ENCODE measurements around the gene SYNGR3.

SYNGR3 gene

GRCh38 chr16:1993731-1994131 lies 4.0 kb downstream of the SYNGR3 start:
- Histone ChIP-seq H3F3A (ENCODE audit: insufficient read depth, low read length) (peaks cover 13% of the 10 kb centered on the region), H3K27me3 (replicated peaks; ENCODE audit: insufficient read depth, low read length) (peaks cover 8% of the 10 kb centered on the region), H4K20me1 (ENCODE audit: insufficient read depth, low read length) (no peaks in the 10 kb centered on the region), H3K27ac (ENCODE audit: low read length) (no peak overlapping the region), H3K4me1 (ENCODE audit: low read length) (peaks cover 16% of the 10 kb centered on the region), H3K79me2 (ENCODE audit: low read length) (no peaks in the 10 kb centered on the region), H3K4me3 (ENCODE audit: low read length) (no peak overlapping the region), H3K9me2 (replicated peaks; ENCODE audit: insufficient read depth, low read length) (no peaks in the 10 kb centered on the region), H3K4me2 (ENCODE audit: low read depth, low read length) (no peak overlapping the region), H3K9ac (ENCODE audit: low read length) (no peak overlapping the region), H3K9me3 (replicated peaks; ENCODE audit: insufficient read depth, low read length) (no peaks in the 10 kb centered on the region), H2AFZ (ENCODE audit: low read length) (no peak overlapping the region), H3K36me3 (replicated peaks; ENCODE audit: insufficient read depth, low read length) (no peaks in the 10 kb centered on the region)
- TF ChIP-seq CTCF (IDR thresholded peaks at IDR 0.05; ENCODE audit: low read length) (no peak), EZH2 (optimal IDR thresholded peaks at IDR 0.05; ENCODE audit: low read depth, low read length) (no peak), EZH2phosphoT487 (IDR thresholded peaks at IDR 0.05; ENCODE audit: low read length) (no peak)
- DNase-seq, result no peak

DNA sequence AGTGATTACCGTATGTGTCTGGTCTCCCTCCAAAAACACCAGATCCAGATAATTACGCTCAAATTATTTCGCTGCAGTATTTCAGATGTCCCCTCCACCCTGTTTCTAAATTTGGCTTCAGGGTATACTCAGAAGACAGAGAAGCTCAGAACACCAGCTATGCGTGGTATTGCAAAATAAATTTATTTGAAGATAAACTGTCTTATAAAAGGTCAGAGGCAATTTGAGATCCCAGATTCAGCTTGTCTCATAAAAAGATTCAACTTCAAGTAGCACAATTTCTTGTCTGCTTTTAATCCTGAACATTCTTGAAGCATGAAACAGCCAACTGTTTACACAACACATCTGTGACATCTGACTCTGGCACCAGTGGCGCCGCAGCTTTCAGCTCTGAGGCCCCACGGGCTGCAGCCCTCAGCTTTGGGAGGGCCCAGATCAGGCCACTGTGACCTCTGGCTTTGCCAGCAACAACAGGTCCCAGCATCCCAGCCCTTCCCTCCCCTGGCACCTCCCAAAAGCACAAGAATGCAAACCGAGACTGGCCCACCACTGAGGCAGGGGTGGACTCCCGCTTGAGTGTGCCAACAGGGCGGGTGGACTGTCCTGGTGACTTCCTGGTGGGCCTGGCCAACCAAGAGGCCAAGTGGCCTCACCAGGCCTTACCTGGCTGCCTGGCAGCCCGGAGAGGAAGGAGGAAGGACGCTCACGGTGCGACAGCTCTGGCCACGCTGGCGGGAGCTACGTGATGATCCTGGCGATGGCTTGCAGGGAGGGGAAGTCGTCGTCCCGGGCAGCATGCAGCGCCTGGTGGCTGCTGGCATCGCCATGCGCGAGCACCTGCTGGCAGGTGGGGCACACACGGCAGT lies 8.0 kb downstream of the SYNGR3 start:
- H3F3A ChIP-seq (ENCODE audit: insufficient read depth, low read length), result peaks cover 8% of the 10 kb centered on the region; the same call in 1 of the 2 replicates
- no peak overlapping the region for H3K9ac ChIP-seq (ENCODE audit: low read length)
- H3K36me3 ChIP-seq (replicated peaks; ENCODE audit: insufficient read depth, low read length), result no peaks in the 10 kb centered on the region
- H4K20me1 ChIP-seq (ENCODE audit: insufficient read depth, low read length), result no peaks in the 10 kb centered on the region
- TF ChIP-seq CTCF (IDR thresholded peaks at IDR 0.05; ENCODE audit: low read length), result no peak
- no peak for DNase-seq
- peaks cover under 1% of the 10 kb centered on the region; the same call in 1 of the 2 replicates for H3K79me2 ChIP-seq (ENCODE audit: low read length)
- H3K27ac ChIP-seq (ENCODE audit: low read length), result no peak overlapping the region
- H3K9me3 ChIP-seq (replicated peaks; ENCODE audit: insufficient read depth, low read length), result no peaks in the 10 kb centered on the region
- H2AFZ ChIP-seq (ENCODE audit: low read length), result no peak overlapping the region
- no peaks in the 10 kb centered on the region for H3K4me1 ChIP-seq (ENCODE audit: low read length)
- H3K27me3 ChIP-seq (replicated peaks; ENCODE audit: insufficient read depth, low read length), result no peaks in the 10 kb centered on the region
- H3K4me3 ChIP-seq (ENCODE audit: low read length), result no peak overlapping the region
- no peaks in the 10 kb centered on the region for H3K9me2 ChIP-seq (replicated peaks; ENCODE audit: insufficient read depth, low read length)
- H3K4me2 ChIP-seq (ENCODE audit: low read depth, low read length), result no peak overlapping the region

- Histone ChIP-seq H3K4me1 (ENCODE audit: low read length) (no peaks in the 10 kb centered on the region), H3K4me2 (ENCODE audit: low read depth, low read length) (no peak overlapping the region), H2AFZ (ENCODE audit: low read length) (no peak overlapping the region), H3K79me2 (ENCODE audit: low read length) (peaks cover 7% of the 10 kb centered on the region), H3K4me3 (ENCODE audit: low read length) (no peak overlapping the region), H3K36me3 (replicated peaks; ENCODE audit: insufficient read depth, low read length) (no peaks in the 10 kb centered on the region), H3K27ac (ENCODE audit: low read length) (no peak overlapping the region), H3K9me3 (replicated peaks; ENCODE audit: insufficient read depth, low read length) (no peaks in the 10 kb centered on the region), H4K20me1 (ENCODE audit: insufficient read depth, low read length) (no peaks in the 10 kb centered on the region), H3K27me3 (replicated peaks; ENCODE audit: insufficient read depth, low read length) (no peaks in the 10 kb centered on the region), H3K9ac (ENCODE audit: low read length) (no peak overlapping the region), H3K9me2 (replicated peaks; ENCODE audit: insufficient read depth, low read length) (no peaks in the 10 kb centered on the region), H3F3A (ENCODE audit: insufficient read depth, low read length) (peaks cover 7% of the 10 kb centered on the region; the same call in 1 of the 2 replicates)
- no peak for TF ChIP-seq EZH2 (optimal IDR thresholded peaks at IDR 0.05; ENCODE audit: low read depth, low read length)
- TF ChIP-seq CTCF (IDR thresholded peaks at IDR 0.05; ENCODE audit: low read length), result no peak
- TF ChIP-seq EZH2phosphoT487 (IDR thresholded peaks at IDR 0.05; ENCODE audit: low read length), result no peak
- DNase-seq, result no peak
Measured at GRCh38 chr16:1998360-1998835, 8.6 kb downstream of the SYNGR3 start.

Data from MM.1S (cell line).